ENCODE data around the gene GAS7. TPM values are rescaled to one million over a fixed set of nuclear protein-coding genes. Genes with fewer than 3 reads are reported as not detected.

The GAS7 gene
- total and polyA plus RNA-seq, 3 donors from 2014 or later, result 70.2 to 184 (median 152) TPM

DNA sequence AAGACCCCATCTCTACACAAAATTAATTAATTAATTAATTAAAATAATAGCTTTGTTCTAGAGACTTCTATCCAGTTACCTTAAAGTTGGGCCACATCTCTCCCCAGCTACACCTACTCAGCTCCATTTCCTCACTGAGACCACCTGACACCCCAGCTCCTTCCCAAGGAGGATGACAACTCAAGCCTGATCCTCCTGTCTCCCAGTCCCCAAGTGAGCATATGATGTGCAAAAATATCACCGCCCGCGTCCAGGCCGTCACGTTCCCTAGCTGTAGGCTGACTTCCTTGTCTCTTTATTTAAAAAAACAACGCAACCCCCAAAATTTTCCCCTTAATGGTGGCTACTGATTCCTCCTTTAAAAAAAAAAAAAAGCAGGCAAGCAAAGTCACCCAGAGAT lies 173.2 kb downstream of the GAS7 start:
- peaks cover 11% of the 10 kb centered on the region for H3K4me1 ChIP-seq
- H3K27me3 ChIP-seq, result no peaks in the 10 kb centered on the region
- intact Hi-C loops (cut with DNase I; ENCODE audit: low total_unique reads), result no loop called here
- H3K27ac ChIP-seq, result no peak overlapping the region
- no peak overlapping the region for H3K4me3 ChIP-seq
- H3K9me3 ChIP-seq, result no peaks in the 10 kb centered on the region
- H3K36me3 ChIP-seq (ENCODE audit: low read depth, missing control alignments), result no peaks in the 10 kb centered on the region
- WGBS, 2 donors, result 90 to 95% methylated on average over 6 of the region's 6 CpGs
- no peak for DNase-seq
- no peak for TF ChIP-seq POLR2A (IDR thresholded peaks at IDR 0.05)
- TF ChIP-seq, protein P1, sequence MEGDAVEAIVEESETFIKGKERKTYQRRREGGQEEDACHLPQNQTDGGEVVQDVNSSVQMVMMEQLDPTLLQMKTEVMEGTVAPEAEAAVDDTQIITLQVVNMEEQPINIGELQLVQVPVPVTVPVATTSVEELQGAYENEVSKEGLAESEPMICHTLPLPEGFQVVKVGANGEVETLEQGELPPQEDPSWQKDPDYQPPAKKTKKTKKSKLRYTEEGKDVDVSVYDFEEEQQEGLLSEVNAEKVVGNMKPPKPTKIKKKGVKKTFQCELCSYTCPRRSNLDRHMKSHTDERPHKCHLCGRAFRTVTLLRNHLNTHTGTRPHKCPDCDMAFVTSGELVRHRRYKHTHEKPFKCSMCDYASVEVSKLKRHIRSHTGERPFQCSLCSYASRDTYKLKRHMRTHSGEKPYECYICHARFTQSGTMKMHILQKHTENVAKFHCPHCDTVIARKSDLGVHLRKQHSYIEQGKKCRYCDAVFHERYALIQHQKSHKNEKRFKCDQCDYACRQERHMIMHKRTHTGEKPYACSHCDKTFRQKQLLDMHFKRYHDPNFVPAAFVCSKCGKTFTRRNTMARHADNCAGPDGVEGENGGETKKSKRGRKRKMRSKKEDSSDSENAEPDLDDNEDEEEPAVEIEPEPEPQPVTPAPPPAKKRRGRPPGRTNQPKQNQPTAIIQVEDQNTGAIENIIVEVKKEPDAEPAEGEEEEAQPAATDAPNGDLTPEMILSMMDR (IDR thresholded peaks at IDR 0.05), result no peak

DNA sequence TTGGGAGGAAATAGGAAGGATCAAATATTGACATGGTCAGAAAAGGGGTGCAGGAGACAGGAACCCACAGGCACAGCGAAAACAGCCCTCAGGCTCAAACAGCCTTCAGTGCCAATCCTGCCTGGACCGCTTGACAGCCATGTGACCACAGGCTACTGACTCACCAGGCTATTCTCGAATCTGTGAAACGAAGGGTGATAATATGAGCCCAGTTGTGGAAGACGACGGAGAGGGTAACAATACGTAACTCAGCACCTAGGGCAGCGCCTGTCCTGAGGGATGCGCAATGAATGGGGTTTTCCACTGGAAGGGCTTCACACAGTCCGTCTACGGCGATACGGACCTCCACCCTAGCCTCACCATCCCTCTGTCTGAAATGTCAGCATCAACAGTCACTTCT lies 176.0 kb downstream of the GAS7 start:
- H3K36me3 ChIP-seq (ENCODE audit: low read depth, missing control alignments), result no peaks in the 10 kb centered on the region
- H3K4me3 ChIP-seq, result no peak overlapping the region
- H3K9me3 ChIP-seq, result no peaks in the 10 kb centered on the region
- TF ChIP-seq POLR2A (IDR thresholded peaks at IDR 0.05), result no peak
- TF ChIP-seq, protein P1 (IDR thresholded peaks at IDR 0.05), result no peak
- WGBS, 2 donors, result 85 to 93% methylated on average over 13 of the region's 13 CpGs
- H3K27ac ChIP-seq, result no peak overlapping the region
- H3K27me3 ChIP-seq, result no peaks in the 10 kb centered on the region
- intact Hi-C loops (cut with DNase I; ENCODE audit: low total_unique reads), result no loop called here
- no peak for DNase-seq
- peaks cover 11% of the 10 kb centered on the region for H3K4me1 ChIP-seq

DNA sequence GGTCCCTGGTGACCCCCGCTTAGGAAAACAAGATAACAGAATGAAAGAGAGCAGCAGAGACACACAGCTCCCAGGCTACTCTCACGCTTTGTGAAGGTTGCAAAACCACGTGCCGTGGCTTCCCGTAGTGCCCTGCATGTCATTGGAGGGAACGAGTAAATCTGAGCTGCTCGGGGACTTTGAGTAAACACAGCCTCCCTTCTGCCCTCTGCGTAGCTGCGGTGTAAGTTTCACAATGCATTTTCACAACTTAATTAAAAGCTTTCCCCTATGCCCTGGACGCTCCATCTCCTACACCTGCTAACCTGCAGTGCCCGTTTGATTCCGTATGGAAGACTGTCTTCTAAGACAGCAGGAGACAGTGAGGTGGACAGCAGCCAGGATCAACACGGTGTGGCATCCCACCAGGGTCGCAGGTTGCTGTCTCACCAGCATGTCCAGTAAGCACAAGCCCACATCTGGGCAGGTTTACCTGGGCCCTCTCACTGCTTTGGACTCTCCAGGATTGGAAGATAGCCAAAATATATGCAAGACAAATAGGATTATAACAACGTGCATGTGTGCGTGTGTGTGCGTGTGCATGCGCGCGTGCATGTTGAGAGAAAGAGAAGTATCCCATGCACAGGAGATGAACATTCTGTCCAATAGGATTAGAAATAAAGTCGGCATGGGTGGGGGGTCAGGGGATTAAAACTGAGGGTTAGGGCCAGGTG lies 177.0 kb downstream of the GAS7 start:
- Histone ChIP-seq H3K27me3 (no peaks in the 10 kb centered on the region), H3K9me3 (no peaks in the 10 kb centered on the region), H3K36me3 (ENCODE audit: low read depth, missing control alignments) (no peaks in the 10 kb centered on the region), H3K27ac (no peak overlapping the region), H3K4me3 (no peak overlapping the region), H3K4me1 (peaks cover 11% of the 10 kb centered on the region)
- peak; percentile 64 for DNase-seq
- intact Hi-C loops (cut with DNase I; ENCODE audit: low total_unique reads), result no loop called here
- WGBS, 2 donors, result 47 to 58% methylated on average over 21 of the region's 21 CpGs
- TF ChIP-seq, protein P1 (IDR thresholded peaks at IDR 0.05), result no peak
- TF ChIP-seq POLR2A (IDR thresholded peaks at IDR 0.05), result no peak

DNA sequence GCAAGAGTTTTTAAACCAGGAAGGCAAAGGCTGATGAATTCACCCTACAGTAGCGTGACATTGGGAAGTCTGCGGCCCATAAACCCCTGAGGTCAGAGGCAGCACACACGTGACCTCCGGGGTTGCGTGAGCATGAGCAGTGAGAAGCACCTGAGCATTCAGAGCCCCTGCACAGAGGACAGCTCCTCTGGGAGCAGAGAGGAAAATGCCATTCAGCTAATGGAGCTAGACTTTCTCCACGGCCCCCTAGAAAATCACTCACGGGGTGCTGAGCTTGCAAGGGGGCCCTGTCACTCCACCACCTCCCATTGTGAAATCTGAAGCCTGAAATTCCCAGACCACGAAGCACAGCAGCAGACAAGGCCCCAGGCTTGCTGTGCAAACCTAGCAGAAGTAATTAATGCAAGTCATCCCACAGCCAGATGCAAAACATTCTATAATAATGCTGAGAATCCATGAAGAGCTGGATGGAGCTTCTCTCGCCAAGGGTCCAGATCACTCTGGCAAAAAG lies 178.4 kb downstream of the GAS7 start:
- H3K4me1 ChIP-seq, result peaks cover 15% of the 10 kb centered on the region

More for the DNA sequence above, 178.4 kb downstream of the GAS7 start:
- H3K27me3 ChIP-seq, result no peaks in the 10 kb centered on the region
- TF ChIP-seq, protein P1 (IDR thresholded peaks at IDR 0.05), result no peak
- TF ChIP-seq POLR2A (IDR thresholded peaks at IDR 0.05), result no peak
- no peaks in the 10 kb centered on the region for H3K36me3 ChIP-seq (ENCODE audit: low read depth, missing control alignments)
- H3K27ac ChIP-seq, result no peak overlapping the region
- no peak overlapping the region for H3K4me3 ChIP-seq
- H3K9me3 ChIP-seq, result no peaks in the 10 kb centered on the region
- WGBS, 2 donors, result 80 to 91% methylated on average over 8 to 9 of the region's 9 CpGs
- intact Hi-C loops (cut with DNase I; ENCODE audit: low total_unique reads), result no loop called here
- DNase-seq, result no peak
